Neutrophil (primary cell): ENCODE data around the gene ABAT.

Experiments
- H3K27ac ChIP-seq: fragments of 200-600 bp; sonication (generic); 2 replicates; pipeline ENCODE4 v1.5.1; 2016; ENCODE audit warnings: mild to moderate bottlenecking, moderate library complexity
- H3K27me3 ChIP-seq: fragments of 200-600 bp; sonication (generic); 2 replicates; pipeline ENCODE4 v1.6.0; 2016; ENCODE audit warnings: mild to moderate bottlenecking
- H3K36me3 ChIP-seq: fragments of 200-600 bp; sonication (generic); 2 replicates; pipeline ENCODE4 v1.5.1; 2017
- H3K4me1 ChIP-seq, 2 experiments: fragments of 200-600 bp in 1 of 2; sonication (generic) in 1 of 2; 1 replicate in 1 of 2; 2 replicates in 1 of 2; pipeline versions ENCODE4 v1.5.1 to v1.6.1; 2013 to 2016; ENCODE audit warnings: low read depth in 1 of 2, low read length in 1 of 2, mild to moderate bottlenecking in 1 of 2, moderate library complexity in 1 of 2; ENCODE audit not compliant: control insufficient read depth in 1 of 2, insufficient read depth in 1 of 2
- H3K4me3 ChIP-seq, 2 experiments: fragments of 200-600 bp in 1 of 2; sonication (generic) in 1 of 2; 1 replicate in 1 of 2; 2 replicates in 1 of 2; pipeline ENCODE4 v1.5.1; 2013 to 2016; ENCODE audit warnings: low read depth in 1 of 2, low read length in 1 of 2, mild to moderate bottlenecking in 1 of 2, moderate library complexity in 1 of 2
- H3K9me3 ChIP-seq: fragments of 200-600 bp; sonication (generic); 2 replicates; pipeline ENCODE4 v1.5.1; 2016
- TF ChIP-seq, protein P1 (sequence below): fragments of 200-600 bp; sonication (generic); IDR thresholded peaks from 2 replicates; pipeline ENCODE4 v1.5.1; 2016; ENCODE audit warnings: antibody characterized with exemption

Gene ABAT

DNA sequence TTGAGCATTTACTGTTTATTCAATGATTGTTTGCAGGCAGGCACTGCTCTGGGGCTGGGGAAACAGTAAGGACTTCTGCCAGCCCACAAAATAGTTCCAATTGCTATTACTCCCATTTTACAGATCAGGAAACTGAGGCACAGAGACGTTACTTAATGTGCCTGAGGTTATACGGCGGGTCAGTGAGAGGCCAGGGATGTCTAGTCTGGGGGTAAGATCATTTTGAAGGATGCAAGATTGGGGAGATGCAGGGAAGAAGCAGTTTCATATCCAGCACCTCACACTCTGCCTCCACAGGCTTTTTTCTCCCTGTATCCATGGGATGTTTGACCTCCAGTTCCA lies 46.5 kb downstream of the ABAT start:
- peaks cover 3% of the 10 kb centered on the region for H3K36me3 ChIP-seq
- H3K4me3 ChIP-seq: no peak overlapping the region
- TF ChIP-seq, protein P1, sequence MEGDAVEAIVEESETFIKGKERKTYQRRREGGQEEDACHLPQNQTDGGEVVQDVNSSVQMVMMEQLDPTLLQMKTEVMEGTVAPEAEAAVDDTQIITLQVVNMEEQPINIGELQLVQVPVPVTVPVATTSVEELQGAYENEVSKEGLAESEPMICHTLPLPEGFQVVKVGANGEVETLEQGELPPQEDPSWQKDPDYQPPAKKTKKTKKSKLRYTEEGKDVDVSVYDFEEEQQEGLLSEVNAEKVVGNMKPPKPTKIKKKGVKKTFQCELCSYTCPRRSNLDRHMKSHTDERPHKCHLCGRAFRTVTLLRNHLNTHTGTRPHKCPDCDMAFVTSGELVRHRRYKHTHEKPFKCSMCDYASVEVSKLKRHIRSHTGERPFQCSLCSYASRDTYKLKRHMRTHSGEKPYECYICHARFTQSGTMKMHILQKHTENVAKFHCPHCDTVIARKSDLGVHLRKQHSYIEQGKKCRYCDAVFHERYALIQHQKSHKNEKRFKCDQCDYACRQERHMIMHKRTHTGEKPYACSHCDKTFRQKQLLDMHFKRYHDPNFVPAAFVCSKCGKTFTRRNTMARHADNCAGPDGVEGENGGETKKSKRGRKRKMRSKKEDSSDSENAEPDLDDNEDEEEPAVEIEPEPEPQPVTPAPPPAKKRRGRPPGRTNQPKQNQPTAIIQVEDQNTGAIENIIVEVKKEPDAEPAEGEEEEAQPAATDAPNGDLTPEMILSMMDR: no peak
- H3K9me3 ChIP-seq: no peaks in the 10 kb centered on the region
- no peak overlapping the region for H3K27ac ChIP-seq
- peaks cover 0 to 7% of the 10 kb centered on the region in 2 experiments for H3K4me1 ChIP-seq
- no peaks in the 10 kb centered on the region for H3K27me3 ChIP-seq

DNA sequence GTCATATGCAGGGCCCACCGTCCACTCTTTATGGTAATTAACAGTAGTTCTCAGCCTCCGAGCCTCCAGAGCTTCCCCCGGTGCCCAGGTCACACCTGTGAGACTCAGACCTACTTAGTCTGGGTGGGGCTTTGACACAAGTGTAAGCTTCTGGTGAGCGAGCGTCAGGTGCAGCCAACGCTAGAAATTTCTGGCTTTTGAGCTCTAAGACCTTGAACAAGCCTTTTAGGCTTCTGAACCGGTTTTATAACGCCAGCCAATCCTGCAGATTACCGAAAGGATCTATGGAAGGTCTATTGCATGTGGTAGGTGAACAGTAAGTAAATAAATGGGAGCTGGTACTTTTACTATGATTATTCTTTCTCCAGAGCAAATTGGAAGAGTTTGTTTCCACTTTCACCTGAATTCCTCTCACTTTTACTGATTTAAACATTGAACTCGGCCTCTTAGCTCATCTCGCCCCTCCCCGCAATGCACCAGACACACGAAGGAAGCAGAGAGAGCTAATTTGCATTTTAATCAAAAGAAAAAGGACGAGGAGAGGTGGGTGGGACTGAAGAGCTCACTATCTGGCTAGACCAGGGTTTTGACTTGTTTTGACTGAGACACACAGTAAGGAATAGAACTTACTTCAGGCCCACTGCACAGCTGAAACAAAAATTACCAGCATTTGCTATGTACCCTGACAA lies 47.1 kb downstream of the ABAT start:
- peaks cover 3% of the 10 kb centered on the region for H3K36me3 ChIP-seq
- H3K27ac ChIP-seq: no peak overlapping the region
- no peaks in the 10 kb centered on the region for H3K9me3 ChIP-seq
- H3K27me3 ChIP-seq: no peaks in the 10 kb centered on the region
- no peak overlapping the region for H3K4me3 ChIP-seq
- TF ChIP-seq, protein P1: no peak
- peaks cover 0 to 7% of the 10 kb centered on the region in 2 experiments for H3K4me1 ChIP-seq

DNA sequence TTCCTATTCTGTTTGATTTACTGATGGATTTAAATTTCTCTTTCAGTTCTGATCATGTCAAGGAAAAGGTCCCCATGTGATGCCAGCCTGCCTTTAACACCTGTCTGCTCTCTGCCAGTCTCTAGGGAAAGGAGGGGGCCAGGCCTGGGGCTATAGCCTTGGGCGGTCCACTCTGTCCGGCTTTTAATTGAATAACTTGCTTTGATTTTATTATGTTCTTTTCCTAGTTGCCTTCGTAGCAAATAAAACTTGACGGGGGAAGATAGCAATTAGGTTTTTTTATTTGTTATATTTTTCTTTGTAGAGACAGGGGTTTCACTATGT lies 47.6 kb downstream of the ABAT start:
- TF ChIP-seq, protein P1: no peak
- Histone ChIP-seq H3K4me1 (peaks cover 0 to 7% of the 10 kb centered on the region in 2 experiments), H3K27me3 (no peaks in the 10 kb centered on the region), H3K36me3 (no peaks in the 10 kb centered on the region), H3K4me3 (no peak overlapping the region), H3K9me3 (no peaks in the 10 kb centered on the region), H3K27ac (no peak overlapping the region)

DNA sequence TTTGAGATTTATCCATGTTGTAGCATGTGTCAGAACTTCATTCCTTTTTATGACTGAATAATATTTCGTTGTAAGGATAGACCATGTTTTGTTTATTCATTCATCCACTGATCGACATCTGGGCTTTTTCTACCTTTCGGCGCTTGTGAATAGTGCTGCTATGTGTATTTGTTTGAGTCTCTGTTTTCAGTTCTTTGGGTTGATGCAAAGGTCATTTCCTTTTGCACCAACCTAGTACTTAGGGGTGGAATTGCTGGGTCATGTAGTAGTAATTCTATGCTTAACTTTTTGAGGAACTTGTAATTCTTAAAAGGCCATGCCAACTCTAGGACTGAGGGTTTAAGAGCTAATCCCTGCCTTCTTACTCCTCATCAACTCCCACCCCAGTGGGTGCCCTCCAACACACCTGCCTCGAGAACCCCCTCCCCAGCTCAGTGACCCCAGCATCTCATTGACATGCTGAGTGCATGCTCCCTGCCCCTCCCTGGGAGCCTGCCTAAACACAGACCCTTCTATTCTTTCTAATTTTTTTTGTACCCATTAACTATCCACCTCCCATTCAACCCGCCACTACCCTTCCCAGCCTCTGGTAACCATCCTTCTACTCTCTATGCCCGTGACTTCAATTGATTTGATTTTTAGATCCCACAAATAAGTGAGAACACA lies 51.2 kb downstream of the ABAT start:
- TF ChIP-seq, protein P1: no peak
- Histone ChIP-seq H3K27ac (peak overlapping the region; percentile 50), H3K9me3 (no peaks in the 10 kb centered on the region), H3K27me3 (no peaks in the 10 kb centered on the region), H3K36me3 (no peaks in the 10 kb centered on the region), H3K4me3 (no peak overlapping the region), H3K4me1 (peaks cover 0 to 24% of the 10 kb centered on the region in 2 experiments)

DNA sequence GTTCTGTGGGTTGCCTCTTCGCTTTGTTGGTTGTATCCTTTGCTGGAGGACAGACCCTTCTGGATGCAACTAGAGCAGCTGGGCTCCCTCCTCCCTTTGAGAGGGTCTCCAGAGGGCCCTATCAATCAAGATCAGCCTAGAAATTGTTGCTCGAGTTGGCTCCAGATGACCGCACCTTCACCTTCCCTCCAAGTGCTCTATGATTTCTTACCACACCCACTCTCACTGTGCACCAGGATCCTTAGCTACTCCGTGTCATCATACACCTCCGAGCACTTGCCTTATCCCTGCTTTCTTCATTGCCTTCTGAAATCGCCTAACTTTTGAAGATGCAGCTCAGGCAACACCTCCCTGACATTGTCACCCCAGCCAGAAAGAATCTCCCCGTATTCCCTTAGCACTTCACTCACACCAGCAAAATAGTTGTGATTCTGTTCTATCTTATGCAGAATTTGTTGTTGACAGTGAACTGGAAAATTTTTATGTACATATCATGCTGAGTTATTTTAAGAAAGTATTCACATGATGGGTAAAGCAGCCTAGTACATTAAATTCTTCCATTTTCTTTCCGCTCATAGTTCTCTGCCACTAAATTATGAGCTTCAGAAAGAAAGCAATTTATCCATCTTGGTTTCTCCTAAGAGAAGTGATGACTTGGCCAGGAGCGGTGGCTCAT lies 52.9 kb downstream of the ABAT start:
- TF ChIP-seq, protein P1: no peak
- Histone ChIP-seq H3K4me1 (peaks cover 0 to 35% of the 10 kb centered on the region in 2 experiments), H3K9me3 (no peaks in the 10 kb centered on the region), H3K4me3 (no peak overlapping the region), H3K27me3 (no peaks in the 10 kb centered on the region), H3K36me3 (no peaks in the 10 kb centered on the region), H3K27ac (no peak overlapping the region)
